Lower leg skin (tissue), 3 donors: Measurements from ENCODE around the gene SOWAHD.

ENCODE experiments used
- POLR2A ChIP-seq, 2 donors: fragments of 450-650 bp; IDR thresholded peaks; one replicate each; pipeline ENCODE4 v1.6.1; 2016 to 2017; ENCODE audit warnings: antibody characterized with exemption in 2 of 2, mild to moderate bottlenecking in 1 of 2, moderate library complexity in 1 of 2
- TF ChIP-seq, protein P1 (sequence below), 3 donors: fragments of 450-650 bp; IDR thresholded peaks; one replicate each; pipeline ENCODE4 v1.5.1; 2016; ENCODE audit warnings: antibody characterized with exemption in 3 of 3, mild to moderate bottlenecking in 3 of 3, moderate library complexity in 2 of 3

DNA sequence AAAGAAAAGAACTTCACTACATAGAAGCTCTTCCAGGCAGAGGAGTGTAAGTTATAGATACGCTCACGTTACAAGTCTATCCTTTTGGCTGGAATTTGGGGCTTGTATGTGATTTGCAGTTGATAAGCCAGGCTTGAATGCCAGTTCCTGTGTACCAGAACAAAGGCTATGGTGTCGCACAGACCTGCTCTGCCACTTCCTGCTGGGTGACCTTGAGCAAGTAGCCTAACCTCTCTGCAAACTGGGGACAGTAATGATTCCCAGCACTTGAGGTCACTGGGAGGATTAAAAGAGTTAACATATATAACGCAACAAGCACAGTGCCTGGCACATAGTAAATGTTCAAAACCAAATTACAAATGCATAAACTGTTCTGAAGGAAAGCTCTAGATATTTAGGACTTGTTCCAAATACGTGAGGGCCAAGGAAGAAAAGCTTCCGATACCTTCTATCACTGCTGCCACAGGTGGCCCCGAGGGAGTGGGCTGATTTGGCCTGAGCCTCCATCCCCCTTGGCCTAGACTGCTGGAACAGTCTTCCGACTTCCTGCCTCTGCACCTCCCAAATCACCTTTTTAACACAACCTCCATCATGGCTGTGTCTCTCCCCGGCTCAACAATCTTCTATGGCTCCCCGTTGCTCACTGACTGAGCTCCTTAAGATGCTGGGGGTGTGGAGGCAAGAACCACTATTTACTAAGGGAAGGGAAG, 1.3 kb upstream of the SOWAHD start:
- TF ChIP-seq POLR2A (IDR thresholded peaks at IDR 0.05) = no peak
- TF ChIP-seq, protein P1, sequence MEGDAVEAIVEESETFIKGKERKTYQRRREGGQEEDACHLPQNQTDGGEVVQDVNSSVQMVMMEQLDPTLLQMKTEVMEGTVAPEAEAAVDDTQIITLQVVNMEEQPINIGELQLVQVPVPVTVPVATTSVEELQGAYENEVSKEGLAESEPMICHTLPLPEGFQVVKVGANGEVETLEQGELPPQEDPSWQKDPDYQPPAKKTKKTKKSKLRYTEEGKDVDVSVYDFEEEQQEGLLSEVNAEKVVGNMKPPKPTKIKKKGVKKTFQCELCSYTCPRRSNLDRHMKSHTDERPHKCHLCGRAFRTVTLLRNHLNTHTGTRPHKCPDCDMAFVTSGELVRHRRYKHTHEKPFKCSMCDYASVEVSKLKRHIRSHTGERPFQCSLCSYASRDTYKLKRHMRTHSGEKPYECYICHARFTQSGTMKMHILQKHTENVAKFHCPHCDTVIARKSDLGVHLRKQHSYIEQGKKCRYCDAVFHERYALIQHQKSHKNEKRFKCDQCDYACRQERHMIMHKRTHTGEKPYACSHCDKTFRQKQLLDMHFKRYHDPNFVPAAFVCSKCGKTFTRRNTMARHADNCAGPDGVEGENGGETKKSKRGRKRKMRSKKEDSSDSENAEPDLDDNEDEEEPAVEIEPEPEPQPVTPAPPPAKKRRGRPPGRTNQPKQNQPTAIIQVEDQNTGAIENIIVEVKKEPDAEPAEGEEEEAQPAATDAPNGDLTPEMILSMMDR (IDR thresholded peaks at IDR 0.05) = no peak
